Measurements from ENCODE around the gene ARFGAP3.
A peak's percentile ranks its signal among the peaks of the same experiment; 100 is the strongest.

The ARFGAP3 gene

GRCh38 chr22:42856865-42857704 is at the start of gene ARFGAP3:
Gene ARFGAP3, minus strand, starts transcription at chr22:42857273. Its CDS starts 91 bp downstream, at chr22:42857182.
- DNase-seq: peak; percentile 45 to 95 (median 90)

- DNase-seq: peak in 1 of 58 donors; percentile 9
Observed at GRCh38 chr22:42905702-42906183, 48.7 kb upstream of the ARFGAP3 start.

GRCh38 chr22:42905217-42905616 is 48.1 kb upstream of the ARFGAP3 start:
- no peak for DNase-seq

- DNase-seq: no peak
Observed at GRCh38 chr22:42904050-42904449, 47.0 kb upstream of the ARFGAP3 start.

- no peak for DNase-seq
Observed at GRCh38 chr22:42902875-42903510, 45.9 kb upstream of the ARFGAP3 start.

GRCh38 chr22:42901790-42902508 is 44.9 kb upstream of the ARFGAP3 start:
- peak in 5 of 58 donors; percentile 8 to 21 (median 14) for DNase-seq

- DNase-seq: no peak
Observed at GRCh38 chr22:42897960-42898359, 40.9 kb upstream of the ARFGAP3 start.

GRCh38 chr22:42895541-42895981 is 38.5 kb upstream of the ARFGAP3 start:
- peak in 14 of 58 donors; percentile 3 to 35 (median 14) for DNase-seq

GRCh38 chr22:42895087-42895486 is 38.0 kb upstream of the ARFGAP3 start:
- peak in 1 of 58 donors; percentile 2 for DNase-seq

- no peak for DNase-seq
Observed at GRCh38 chr22:42893371-42894150, 36.5 kb upstream of the ARFGAP3 start.

- DNase-seq: peak in 2 of 58 donors; percentile 15 to 30
Observed at GRCh38 chr22:42892571-42893316, 35.7 kb upstream of the ARFGAP3 start.

GRCh38 chr22:42892156-42892555 is 35.1 kb upstream of the ARFGAP3 start:
- DNase-seq: no peak

GRCh38 chr22:42891696-42892095 is 34.6 kb upstream of the ARFGAP3 start:
- DNase-seq: no peak

GRCh38 chr22:42891008-42891407 is 33.9 kb upstream of the ARFGAP3 start:
- DNase-seq: no peak

GRCh38 chr22:42889304-42889703 is 32.2 kb upstream of the ARFGAP3 start:
- peak in 7 of 58 donors; percentile 14 to 56 (median 37) for DNase-seq

- no peak for DNase-seq
Observed at GRCh38 chr22:42887523-42888507, 30.7 kb upstream of the ARFGAP3 start.

GRCh38 chr22:42887120-42887519 is 30.0 kb upstream of the ARFGAP3 start:
- no peak for DNase-seq

- no peak for DNase-seq
Observed at GRCh38 chr22:42885446-42885845, 28.4 kb upstream of the ARFGAP3 start.
